HG03565 (cell line): ENCODE measurements around the gene TRPC4.

Experiments
- ATAC-seq: cut with Tn5 transposase; IDR thresholded peaks from one replicate; pipeline ENCODE4 v1.9.1; 2021; ENCODE audit warnings: mild to moderate bottlenecking, moderate library complexity; ENCODE audit not compliant: unreplicated experiment

TRPC4 gene

DNA sequence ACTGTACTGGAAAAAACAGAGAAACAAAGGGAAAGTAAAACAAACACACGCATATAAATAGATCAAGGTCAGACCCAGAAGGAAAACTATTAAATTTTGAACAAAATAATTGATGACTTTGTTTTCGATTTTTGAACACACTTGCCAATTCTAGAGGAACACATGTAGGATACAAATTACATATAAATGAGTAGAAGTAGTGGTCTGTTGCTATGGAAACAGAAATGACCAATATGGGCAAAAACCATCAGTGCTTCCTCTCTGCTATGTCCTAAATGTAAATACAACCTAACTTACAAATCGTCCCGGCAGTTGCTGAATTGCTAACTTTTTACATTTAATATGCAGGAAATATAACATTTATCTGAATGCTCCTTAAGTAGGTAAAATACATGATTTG, 205.8 kb downstream of the TRPC4 start:
- no peak for ATAC-seq

DNA sequence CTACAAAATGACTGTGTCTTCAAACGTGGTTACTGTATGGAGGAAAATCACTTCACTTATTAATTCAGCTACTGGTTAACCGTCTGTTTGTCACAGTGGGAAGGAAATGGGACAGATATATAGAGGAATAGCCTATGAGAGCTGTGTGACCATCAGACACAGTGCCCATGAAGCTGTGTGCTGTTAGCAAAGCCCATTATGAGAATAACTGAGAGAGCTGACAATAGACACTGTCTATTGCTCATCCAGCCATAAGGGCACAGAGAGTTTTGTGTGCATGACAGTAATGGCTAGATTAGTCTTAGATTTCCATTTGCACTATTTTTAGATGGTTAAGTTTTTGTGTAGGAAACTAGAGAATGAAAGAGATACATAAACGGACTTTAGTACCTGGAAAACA, 206.9 kb downstream of the TRPC4 start:
- ATAC-seq, result no peak

DNA sequence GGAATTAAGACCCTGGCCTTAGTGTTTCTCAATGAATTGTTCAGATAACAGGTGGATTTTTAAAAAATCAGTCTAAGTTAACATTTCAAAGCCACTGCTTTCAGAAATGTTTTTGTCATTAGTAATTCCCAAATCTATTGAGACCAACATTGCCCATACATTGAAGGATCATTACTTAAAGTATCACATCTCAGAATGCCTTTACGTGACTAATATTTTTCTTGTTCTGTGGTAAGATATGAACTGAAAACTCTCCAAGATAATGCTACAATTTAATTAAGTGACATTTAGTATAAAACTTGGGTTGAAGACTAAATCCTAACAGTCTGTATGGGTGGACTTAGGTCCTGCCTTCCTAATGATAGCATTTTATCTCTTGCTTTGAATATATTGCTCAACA, 211.6 kb downstream of the TRPC4 start:
- no peak for ATAC-seq

DNA sequence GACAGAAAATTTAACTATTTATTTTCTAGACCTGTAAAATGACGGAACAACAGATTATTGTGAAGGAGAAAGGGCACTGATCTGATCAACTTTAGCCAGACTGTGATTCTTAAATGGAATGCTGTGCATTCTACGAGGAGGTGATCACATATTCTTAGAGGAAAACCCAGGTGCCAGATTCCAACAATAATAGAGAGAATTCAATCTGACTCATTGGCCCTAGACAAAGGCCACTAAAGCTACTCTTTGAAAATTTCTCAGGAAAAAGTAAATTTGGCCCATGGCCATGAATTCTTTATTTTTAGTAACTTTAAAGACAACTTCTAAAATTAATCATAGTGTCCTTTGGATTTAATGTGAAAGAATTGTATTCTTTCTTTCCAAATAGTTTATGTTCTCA, 212.4 kb downstream of the TRPC4 start:
- ATAC-seq, result no peak

DNA sequence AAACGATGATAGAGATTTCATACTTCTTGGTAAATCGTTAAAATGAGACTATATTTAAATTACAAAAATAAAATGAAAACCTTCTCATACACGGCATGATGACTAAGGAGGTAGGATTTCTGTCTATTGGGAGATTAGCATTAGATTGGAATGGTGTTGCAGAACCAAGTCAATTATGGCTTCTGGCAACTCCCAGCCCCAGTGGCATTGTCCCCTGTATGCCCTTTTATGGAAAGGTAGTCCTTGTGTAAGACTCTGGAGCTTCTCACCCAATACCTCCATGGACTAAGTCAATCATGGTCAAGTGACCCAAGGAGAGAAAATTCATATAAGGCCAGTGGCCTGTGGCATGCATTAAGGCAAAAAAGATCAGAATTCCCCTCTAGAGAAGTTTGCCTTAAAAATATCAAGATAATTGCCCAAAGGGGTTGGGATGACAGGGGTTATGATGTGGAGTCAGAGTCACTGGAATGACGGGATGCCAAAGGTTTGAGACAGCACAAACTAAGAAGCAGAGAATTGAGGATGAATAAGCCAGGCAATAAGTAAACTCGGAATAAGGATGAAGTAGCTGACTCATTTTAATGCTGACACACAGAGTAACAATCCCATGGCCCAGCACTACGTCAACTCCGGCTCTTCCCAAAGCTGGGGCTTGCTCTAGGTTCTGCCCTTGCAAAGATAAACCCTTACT, 213.2 kb downstream of the TRPC4 start:
- no peak for ATAC-seq

DNA sequence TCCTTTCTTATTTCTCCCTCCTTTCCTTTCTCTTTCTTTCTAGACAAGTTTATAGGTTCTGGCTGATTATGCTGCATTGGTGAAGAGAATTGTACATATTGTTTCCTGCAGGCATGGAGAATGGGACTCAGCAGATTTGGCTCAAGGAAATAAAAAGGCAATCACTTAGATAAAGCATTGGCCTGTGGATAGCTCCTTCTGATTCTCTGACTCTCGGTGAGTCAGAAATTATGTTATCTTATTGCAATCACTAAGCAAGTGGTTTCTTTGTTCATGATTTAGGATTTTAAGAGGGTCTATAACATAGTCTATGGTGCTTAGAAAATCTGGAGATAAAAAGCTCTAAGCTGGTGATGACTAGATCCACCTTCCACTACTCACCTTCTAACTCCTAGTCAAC, 217.0 kb downstream of the TRPC4 start:
- no peak for ATAC-seq

DNA sequence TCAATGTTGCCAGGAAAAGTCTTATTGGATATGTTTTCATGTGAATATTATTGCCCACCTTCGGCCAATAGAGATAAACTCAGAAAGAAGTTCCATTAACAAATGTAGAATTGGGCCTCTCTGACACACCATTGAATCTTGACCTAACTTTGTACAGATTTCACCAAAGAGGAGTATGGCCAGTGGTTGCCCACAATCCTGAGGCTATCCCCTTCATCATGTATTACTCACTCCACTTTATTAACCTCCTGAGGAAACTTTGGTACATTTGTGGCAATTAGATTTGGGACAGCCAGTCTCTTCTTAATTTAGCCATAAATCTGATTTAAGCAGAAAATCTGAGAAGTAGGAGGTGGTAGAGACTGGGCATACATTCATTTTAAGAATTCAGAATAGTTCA, 217.7 kb downstream of the TRPC4 start:
- ATAC-seq, result no peak

DNA sequence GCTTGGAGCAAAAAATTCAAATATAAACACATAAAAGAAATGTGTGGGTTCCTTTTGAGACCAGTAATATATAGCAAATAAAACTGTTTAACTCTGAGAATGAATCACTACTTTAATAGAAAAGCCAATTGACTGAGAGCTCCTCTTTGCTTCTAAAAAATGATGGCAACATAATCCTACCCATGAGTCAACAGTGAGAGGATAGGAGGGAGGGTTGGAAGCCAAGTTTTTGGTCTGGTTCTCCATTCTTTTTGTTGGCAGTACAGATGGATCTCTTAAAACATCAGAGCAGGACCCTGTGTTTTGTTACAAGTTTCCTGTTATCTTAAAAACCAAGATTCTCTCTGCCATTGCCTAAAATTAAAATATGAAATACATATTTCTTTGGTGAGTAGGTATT, 221.0 kb downstream of the TRPC4 start:
- no peak for ATAC-seq

DNA sequence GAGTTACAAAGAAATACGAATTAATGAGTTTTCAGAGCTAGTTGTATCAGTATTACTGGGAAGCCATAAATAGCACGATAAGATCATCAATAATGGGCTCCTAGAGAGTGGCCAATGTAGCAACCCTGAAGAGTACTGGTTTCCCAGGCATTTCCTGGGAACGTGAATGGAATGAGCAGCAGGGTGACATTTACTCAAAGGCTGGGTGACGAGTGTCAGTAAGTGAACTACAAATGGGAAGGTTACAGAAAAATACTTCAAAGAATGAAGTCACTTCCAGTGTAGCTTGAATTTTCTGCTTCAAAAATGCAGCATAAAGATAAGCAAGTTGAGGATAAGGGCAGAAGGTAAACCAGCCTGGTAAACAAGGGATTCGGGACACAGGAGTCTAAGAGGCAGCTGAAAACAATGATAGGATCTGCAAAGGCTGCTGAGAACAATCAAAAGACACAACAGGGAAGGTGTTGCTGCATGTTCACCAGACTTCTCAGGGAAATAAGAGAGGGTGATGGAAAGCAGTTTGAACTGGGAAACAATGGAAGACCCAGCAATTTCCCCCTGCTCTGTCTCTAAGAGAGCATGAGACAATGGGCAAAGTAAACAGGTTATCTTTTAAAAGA, 222.4 kb downstream of the TRPC4 start:
- ATAC-seq, result no peak

DNA sequence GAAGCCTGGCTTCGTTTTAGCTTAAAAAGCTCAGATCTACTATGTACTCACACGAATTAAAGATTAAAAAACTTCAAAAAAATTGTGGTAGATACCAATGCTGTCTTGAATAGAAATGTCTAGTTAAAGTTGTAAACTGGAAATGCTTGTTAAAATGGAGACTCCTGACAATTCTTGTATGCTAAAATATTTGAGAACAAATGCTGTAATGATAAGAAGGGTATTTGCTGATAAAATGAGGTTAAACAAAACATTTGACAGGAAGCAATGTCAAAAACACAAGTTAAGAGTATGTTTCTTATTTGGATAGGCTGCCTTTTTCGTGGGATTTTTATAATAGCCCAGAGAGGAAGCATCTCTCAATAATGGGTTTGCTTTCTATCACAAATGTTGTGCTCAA, 223.0 kb downstream of the TRPC4 start:
- no peak for ATAC-seq

DNA sequence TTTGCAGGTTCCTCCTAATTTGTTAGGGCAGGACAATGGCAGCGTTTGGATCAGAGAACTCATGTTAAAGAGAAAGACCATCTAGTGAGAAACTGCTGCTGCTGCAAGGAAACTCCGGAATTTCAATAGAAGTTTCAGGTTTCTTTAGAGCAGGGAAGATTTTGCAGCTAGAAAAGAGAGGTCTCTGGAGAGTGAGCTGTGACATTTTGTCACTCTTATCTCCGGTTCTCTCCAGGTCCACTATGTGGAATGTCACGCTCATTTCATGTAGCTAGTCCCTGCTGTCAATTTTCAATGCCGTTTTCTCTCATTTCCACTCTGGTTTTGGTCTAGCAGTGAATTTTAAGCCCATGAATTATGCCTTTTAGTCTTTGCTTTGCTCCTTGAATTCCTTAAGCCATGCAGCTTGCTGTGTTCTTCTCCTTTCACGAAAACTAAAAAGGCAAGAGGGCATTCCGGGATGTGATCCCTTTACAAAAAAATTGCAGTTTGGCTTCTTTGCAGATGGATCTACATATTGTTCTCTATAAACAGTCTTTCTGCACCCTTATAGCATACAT, 224.3 kb downstream of the TRPC4 start:
- ATAC-seq, result no peak

DNA sequence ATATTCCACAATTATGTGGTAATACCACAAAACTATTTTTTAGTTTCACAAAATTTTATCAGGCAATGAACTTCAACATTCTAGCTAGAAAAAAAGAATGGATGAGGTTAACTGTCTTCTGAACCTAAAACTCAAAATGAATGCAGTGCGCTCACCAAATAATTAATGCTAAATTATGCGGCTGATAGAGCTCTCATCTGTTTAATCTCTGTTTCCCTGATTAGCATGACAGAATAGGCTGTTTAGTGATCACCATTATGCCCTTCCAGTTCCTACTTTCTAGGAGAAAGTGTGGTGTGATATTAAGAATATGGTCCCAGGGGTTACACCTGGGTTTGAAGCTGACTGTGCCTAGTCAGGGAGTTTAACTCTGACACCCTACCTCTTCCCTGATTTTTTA, 228.2 kb downstream of the TRPC4 start:
- ATAC-seq, result no peak

DNA sequence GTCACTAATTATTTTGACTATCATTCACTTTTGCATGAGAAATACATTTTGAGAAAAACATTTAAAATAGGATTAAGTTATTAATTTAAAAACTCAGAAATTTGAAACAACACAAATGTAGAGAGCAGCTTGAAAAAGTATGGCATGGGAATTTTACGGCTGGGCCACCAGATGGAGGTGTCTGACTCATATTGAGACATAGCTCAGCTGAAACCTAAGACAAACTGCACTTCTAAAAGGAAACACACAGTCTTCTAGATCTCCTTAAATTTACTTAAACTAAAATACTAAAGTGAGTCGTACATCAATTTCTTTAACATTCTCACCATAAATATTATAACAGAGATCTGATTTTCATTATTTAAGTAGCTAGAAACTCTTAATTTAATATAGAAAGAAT, 229.1 kb downstream of the TRPC4 start:
- no peak for ATAC-seq

DNA sequence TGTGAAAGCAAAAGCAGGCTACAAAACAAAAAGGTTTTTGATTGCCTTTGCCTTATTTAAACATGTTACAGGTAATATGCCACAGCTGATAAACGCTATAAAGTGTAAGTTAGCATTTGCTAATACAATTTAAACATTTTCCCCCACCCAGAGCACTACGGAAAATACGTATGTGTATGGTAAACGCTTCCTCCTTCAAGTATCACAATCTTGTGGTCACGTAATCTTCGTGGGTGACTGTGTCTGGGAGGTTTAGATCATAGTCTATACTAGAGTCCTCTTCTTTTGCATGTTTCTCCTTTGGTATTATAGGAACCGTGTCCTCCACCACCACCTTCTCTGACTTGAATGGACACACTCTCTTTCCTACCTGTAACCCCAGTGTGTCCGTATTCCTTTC, 232.9 kb downstream of the TRPC4 start:
- ATAC-seq, result no peak

DNA sequence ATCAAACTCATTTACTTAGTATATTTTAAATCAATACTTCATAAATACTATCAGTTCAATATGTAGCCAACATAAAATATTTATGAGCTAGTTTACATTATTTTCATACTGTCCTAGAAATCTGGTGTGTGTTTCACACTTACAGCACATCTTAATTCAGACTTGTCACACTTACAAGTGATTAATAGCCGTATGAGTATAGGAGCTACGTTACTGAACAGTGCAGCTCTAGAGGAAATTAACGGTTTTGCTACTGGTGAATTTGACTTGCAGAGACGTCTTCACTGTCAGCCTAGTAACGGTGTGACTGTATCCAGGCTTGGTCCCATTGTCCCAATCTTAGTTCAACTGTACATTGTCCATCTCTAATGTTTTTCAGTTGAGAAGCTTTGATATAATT, 237.3 kb downstream of the TRPC4 start:
- no peak for ATAC-seq

DNA sequence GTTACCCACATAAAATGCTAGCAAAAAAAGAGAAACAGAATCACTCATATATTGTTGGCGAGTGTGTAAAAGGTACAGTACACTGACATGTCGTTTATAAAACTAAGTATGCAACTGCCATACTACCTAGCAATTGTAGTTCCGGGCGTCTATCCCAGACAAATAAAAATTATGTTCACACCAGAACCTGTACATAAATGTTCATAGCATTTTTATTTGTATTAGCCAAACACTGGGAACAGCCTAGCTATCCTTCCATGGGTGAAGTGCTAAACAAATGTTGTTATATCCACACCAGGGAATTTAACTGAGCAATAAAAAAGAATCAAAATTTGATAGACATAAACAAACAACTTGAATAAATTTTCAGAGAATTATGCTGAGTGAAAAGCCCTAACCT, 242.1 kb downstream of the TRPC4 start:
- no peak for ATAC-seq

DNA sequence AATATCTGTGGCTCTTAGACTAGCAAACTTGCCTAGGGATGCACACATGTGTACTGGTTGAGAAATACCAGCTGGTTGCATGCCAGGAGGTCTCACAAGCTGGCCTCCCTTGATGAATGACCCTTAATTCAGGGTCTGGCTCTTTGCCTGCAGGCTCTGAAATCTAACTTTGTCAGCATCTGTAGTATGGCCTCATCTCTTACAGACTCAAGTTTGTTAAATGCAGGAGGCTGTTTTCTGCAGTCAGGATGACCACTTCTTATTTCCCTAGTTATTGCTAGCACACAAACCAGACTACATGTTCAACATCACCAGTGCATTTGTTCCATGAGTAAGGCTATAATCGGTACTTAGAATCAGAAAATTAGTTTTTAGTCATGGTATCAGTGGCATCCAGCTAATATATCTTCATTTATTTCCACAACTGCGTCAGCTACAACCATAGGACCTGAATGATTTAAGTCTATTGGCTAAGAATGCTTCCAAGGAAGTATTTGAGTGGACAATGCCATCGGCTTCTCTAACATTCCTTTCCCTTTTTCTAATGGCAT, 247.7 kb downstream of the TRPC4 start:
- ATAC-seq, result no peak

DNA sequence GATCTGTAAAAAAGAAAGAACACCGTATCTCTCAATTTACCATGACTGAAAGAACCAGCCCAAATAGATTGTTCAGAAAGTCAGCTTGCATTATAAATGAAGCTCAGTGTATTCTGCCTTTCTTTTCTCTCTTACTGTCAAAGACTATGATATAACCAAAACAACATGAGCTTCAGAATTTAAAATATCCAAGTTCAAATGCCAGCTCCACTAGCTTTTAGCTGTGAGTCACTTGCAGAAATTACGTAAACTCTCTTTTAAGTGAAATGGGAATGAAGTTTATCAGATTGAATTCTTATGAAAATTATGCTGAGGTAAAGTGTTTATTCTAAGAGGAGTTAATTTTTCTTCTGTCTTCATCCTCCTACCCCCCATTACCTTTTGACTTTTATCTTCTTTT, 251.0 kb downstream of the TRPC4 start:
- no peak for ATAC-seq

DNA sequence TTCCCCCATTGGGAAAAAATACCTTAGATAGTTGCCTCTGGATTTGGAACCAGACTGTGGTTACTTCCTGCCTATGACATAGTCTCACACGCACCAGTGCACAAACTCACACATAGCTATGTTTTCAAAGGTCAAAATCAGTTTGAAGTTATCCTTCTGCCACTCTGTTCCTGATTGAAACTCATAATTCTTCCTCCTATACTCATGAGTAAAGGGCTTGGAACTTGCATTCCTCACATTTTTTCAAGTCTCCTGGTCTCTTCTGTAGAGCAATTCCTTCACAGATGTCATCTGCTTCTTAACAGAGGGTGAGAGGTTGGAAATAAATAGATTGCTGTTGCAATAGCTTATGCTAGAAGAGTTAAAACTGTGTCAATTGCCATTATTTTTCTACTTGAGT, 252.4 kb downstream of the TRPC4 start:
- ATAC-seq, result no peak

DNA sequence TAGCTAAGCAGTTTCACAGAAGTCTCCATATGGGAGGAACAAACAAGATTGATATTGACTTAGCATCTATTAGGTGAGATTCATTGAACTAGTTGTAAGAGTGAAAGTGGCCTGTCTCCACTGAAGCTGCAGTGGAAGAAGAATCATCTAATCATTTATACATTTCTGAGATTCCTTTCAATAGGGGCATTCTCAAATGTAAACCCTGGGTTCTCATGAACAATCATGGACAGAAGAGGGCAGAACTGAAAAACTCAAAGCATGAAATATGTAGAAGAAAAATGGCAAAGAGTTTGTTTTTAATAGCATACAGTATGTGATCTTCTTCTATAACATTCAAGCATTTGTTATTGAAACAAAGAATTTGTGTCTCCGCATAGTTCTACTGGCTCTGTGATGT, 253.4 kb downstream of the TRPC4 start:
- ATAC-seq, result no peak

DNA sequence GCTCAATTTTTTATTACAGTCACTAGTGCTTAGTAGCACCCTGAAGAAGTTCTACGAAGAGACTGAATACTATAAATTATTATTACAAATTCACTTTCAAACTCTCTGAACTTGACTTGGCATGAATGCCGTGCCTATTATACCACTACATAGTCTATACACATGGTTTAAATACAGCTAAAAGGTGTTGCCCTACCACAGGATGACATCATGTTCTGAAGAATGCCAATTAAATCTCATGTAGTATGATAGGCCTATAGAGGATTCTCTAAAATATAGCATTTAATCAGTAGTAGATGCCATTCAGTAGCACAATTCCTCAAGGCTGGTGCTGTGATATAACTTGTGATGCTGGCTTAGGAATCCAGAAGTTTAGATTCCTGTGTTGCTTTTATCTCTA, 254.3 kb downstream of the TRPC4 start:
- ATAC-seq, result no peak

DNA sequence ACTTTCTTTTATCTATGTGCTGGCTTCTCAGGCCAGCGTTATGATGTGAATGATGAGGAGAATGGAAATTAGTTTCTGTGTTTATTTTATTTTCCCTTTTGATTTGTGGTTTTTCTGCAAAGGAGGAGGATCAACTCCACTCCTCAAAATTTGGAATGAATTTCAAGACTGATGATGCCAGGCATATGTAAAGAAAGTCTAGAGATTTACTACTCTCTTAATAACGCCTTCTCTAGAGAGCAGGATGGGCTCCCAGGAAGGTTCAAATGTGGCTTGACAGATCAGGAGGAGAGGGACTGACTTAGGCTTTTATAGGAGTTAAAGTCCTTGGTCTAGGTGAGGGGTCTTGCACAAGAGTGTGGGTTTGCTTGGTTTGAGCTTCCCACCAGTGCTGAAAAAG, 255.9 kb downstream of the TRPC4 start:
- no peak for ATAC-seq
